ENCODE data around the gene USP34.

Gene USP34

DNA sequence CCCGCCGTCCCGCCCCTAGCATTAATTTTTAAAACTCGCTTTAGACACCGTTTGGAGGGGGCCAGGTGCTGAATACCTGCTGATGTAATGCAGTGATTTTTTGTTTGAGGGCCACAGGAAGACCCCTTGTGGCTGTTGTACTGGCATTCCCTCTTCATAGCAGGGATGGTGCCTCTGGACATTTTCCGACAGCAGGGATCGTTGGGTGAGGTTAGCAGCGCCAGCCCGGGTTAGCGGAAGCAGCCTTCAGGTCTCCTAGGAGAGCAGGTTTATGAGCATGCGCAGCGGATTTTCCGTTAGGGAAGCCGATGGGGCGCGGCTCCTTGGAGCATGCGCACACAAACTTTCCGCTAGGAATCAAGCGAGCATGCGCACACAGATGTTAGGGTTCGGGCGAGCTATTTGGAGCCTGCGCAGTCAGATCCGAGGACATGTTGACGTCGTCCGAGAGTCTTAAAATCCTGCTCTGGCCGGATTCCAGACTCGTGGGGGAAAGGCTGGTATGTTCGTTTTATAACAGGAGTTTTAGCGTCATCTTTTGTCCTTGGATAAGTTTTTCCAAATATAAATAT, 326.1 kb downstream of the USP34 start:
- peak; percentile 96 for DNase-seq

DNA sequence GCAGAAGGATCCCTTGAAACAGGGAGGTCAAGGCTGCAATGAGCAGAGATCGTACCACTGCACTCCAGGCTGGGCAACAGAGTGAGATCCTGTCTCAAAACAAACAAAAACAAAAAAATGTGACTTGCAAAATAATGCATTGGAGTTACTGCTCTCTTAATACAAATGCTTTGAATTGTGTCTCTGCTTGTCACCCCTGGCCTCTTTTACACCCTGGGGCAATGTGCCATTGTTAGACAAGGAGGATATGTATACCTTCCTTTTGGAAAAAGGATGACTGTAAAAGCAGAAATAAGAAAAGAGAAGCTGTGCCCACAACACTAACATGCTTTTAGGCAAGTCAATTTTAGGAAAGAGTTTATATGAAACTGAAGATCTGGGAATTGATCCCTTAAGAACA, 329.7 kb downstream of the USP34 start:
- no peak for DNase-seq

DNA sequence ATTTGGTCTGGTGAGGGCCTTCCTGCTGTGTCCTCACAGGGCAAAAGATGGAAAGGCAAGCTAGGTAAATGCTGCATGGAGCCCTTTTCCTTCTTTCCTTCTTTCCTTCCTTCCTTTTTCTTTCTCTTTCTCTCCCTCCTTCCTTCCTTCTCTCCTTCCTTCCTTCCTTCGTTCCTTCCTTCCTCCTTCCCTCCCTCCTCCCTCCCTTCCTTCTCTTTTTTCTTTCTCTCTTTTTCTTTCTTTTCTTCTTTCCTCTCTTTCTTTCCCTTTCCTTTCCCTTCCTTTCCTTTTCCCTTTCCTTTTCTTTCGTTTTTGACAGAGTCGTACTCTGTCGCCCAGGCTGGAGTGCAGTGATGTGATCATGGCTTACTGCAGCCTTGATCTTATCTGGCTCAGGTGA, 332.0 kb downstream of the USP34 start:
- no peak for DNase-seq
